ENCODE data around the gene STX17. TPM values are rescaled to one million over a fixed set of nuclear protein-coding genes. Genes with fewer than 3 reads are reported as not detected.
"Not testable (repeated sequence)": the region's sequence is repeated elsewhere in the genome, so short reads cannot be mapped to it uniquely, and the experiment has no call there.

STX17 gene
- 13.9 and 20.2 TPM in 2 replicates for total RNA-seq
- polyA plus RNA-seq (2012), result 5.5 TPM

- DNase-seq (ENCODE audit: low read depth), result peak; percentile 79
Observed at GRCh38 chr9:99906403-99907207, at the start of gene STX17. Gene STX17 (plus strand): TSS chr9:99906654. CDS start chr9:99915240, 8,586 bp downstream.

DNA sequence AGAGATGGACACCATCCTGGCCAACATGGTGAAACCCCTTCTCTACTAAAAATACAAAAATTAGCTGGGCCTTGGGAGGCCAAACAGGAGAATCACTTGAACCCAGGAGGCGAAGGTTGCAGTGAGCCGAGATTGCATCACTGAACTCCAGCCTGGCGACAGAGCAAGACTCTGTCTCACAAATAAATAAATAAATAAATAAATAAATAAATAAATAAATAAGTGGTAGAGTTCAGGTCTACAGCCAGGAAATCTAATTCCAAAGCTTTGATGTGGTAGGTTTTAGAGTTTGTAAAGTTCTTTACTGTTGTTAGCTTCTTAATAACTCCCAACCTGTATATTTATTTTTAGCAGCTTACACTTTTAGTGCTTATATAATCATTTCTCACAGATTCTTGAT, 48.9 kb upstream of the STX17 start:
- not testable (repeated sequence) for DNase-seq (ENCODE audit: low read depth)

DNA sequence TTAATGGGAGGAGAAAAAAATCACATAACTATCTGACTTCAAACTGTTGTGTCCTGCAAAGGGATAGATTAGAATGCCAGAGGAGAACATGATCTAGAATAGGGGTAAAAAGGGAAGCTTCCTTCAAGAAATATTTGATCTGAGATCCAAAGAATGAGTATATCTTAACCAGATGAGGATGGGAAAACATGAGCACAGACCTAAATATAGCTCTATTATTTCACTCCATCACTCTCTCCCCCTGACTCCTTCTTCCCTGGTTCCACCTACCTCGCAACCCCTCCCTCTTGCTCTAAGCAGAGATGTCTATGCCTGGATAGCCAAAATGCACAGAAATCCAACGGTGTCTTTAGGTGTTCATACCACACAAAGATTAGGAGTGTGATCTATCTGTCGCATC, 48.4 kb upstream of the STX17 start:
- DNase-seq (ENCODE audit: low read depth), result no peak

- no peak for DNase-seq (ENCODE audit: low read depth)
Observed at GRCh38 chr9:99859243-99859980, 47.0 kb upstream of the STX17 start.

DNA sequence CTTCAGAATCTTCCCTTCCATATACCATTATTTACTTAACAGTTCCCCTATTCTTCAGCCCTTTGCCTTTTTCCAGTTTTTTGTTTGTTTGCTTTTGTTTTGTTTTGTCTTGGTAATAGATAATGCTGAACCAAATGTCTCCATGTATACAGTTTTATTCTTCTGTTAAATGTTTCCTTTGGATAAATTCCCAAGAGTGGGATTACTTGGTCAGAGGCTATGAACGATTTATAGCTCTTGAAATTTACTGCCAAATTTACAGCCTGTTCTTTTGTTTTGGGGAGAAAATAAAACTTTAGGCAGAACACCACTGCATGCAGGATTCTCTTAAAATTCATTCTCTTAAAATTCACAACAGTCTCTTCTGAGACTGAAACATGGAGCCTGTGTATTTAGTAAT, 46.2 kb upstream of the STX17 start:
- no peak for DNase-seq (ENCODE audit: low read depth)

GRCh38 chr9:99863955-99864354, 42.5 kb upstream of the STX17 start:
- DNase-seq (ENCODE audit: low read depth), result no peak

- peak; percentile 65 for DNase-seq (ENCODE audit: low read depth)
Observed at GRCh38 chr9:99866398-99866797, 40.1 kb upstream of the STX17 start.

DNA sequence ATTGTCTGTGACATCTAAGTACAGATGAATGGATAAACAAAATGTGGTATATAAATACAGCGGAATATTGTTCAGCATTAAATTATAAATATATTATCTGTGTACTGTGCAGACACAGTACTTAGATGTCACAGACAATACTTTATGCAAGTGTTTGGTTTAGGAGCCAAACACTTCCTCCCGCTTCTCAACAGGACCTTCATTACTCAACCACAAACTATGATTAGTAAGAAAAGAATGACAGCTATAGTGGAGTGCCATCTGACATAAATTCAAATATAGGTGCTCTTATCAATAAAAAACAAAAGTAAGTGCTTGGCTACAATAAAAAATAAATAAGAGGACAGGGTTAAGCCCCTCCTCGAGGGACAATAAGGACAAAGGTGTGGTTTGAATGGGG, 38.9 kb upstream of the STX17 start:
- no peak for DNase-seq (ENCODE audit: low read depth)

- DNase-seq (ENCODE audit: low read depth), result no peak
Observed at GRCh38 chr9:99867968-99868367, 38.5 kb upstream of the STX17 start.

GRCh38 chr9:99868845-99869244, 37.6 kb upstream of the STX17 start:
- no peak for DNase-seq (ENCODE audit: low read depth)

GRCh38 chr9:99870126-99870525, 36.3 kb upstream of the STX17 start:
- no peak for DNase-seq (ENCODE audit: low read depth)

DNA sequence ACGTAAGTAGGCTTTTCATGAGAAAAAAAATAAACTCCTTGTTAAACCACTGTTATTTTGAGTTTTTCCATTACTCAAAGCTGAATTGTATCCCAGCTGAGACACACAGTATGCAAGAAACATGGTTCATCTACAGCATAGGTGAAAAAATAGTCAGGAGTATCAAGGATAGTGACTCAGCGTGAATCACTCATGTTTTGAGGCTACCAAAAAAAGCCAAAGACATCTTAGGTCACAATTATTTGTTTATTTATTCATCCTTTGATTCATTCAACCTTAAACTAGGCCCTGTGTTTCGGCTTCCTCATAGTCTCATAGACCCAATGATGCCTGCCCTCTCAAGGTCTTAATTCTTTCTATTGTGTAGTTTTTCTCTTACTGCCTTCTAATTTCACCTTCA, 32.9 kb upstream of the STX17 start:
- no peak for DNase-seq (ENCODE audit: low read depth)

- DNase-seq (ENCODE audit: low read depth), result no peak
Observed at GRCh38 chr9:99873943-99874584, 32.4 kb upstream of the STX17 start.

GRCh38 chr9:99876190-99876589, 30.3 kb upstream of the STX17 start:
- no peak for DNase-seq (ENCODE audit: low read depth)

GRCh38 chr9:99878651-99879050, 27.8 kb upstream of the STX17 start:
- no peak for DNase-seq (ENCODE audit: low read depth)

GRCh38 chr9:99881769-99882168, 24.7 kb upstream of the STX17 start:
- no peak for DNase-seq (ENCODE audit: low read depth)

DNA sequence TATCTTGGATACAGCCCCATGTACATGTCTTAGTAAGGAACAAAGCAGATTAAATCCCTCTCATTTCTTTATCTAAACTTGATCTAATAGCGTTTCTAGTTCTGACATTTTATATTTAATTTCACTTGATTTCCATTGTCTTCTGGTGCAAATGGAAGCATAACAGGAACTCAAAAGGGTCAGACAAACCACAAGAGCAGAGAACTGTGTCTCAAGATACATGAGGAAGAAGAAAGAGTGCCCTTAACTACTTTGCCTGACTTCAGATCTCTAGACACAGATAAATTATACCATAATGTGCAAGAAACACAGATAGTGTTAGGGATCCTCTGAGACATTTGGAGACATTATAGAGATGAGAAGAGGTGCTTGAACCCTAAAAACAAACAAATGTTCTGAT, 20.7 kb upstream of the STX17 start:
- DNase-seq (ENCODE audit: low read depth), result no peak

DNA sequence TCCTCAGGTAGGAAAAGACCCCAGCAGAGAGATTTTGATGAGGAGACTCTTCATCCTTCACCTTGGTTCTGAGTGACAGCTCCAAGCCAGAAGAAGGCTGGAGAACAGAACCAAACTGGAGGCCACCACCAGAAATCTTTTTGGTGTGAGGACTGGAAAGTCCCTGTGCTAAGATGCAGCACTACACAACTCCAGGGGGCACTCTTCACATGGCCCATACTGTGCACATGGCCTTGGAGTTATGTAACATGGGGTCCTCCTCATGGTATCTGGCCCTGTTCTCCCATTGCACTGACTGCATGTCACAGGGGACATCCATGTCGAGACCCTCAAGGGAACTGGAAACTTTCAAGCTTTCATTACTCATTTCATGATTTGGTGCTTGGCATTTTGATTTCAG, 17.3 kb upstream of the STX17 start:
- DNase-seq (ENCODE audit: low read depth), result no peak

DNA sequence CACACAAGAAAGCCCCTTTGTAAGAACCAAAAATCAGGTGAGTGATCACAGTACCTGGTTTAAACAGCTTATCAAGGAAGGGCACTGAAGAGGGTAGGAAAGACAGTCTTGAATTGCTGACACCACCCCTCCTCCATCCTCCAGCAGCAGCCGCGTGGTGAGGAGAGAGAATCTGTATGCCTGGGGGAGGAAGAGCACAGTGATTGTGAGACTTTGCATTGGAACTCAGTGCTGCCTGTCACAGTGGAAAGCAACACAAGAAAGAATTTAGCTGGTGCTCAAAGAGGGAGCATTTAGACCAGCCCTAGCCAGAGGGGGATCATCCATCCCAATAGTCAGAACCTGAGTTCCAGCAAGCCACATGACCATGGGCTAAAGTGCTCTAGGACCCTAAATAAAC, 11.6 kb upstream of the STX17 start:
- no peak for DNase-seq (ENCODE audit: low read depth)

- DNase-seq (ENCODE audit: low read depth), result no peak
Observed at GRCh38 chr9:99895510-99895909, 10.9 kb upstream of the STX17 start.

DNA sequence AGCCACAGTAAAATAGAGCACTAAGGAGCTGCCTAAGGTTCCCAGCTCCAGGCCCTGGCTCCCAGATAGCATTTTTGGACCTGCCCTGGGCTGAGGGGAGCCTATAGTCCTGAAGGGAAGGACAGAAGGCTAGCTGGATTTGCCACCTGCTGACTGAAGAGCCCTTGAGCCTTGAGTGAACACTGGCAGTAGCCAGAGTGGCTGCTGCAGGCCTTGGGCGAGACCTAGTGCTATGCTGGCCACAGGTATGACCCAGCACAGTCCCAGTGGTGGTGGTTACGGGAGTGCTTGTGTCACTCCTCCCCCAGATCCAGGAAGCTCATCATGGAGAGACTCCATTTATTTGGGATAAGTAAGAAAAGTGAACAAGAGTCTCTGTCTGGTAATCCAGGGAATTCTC, 10.3 kb upstream of the STX17 start:
- DNase-seq (ENCODE audit: low read depth), result no peak

DNA sequence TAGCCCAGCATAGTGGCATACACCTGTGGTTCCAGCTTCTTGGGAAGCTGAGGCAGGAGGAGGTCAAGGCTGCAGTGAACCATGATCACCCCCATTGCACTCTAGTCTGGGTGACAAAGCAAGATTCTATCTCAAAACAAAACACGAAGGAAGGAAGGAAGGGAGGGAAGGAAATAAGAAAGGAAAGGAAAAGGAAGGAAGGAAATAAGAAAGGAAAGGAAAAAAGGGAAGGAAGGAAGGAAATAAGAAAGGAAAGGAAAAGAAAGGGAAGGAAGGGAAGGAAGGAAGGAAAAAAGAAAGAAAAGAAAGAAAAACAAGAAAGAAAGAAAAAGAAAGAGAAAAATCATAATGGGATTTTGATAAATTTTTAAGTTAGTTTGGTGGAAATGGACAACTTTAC, 3.1 kb upstream of the STX17 start:
- DNase-seq (ENCODE audit: low read depth), result no peak
